K562 (cell line): ENCODE data around the gene CLIP2.

Experiments used
- CBX2 ChIP-seq: fragments of 200-600 bp; sonication (generic); IDR thresholded peaks from one replicate; pipeline ENCODE4 v1.6.1; 2012; ENCODE audit warnings: mild to moderate bottlenecking, low read length, inconsistent platforms; ENCODE audit not compliant: insufficient read depth, poor library complexity, severe bottlenecking
- EGR1 ChIP-seq: fragments of 450-650 bp; conservative IDR thresholded peaks from 2 replicates; pipeline ENCODE4 v1.6.1; 2017; ENCODE audit warnings: mild to moderate bottlenecking
- ELF4 ChIP-seq: fragments of 450-650 bp; formaldehyde crosslinking; IDR thresholded peaks from 2 replicates; pipeline ENCODE4 v1.4.0; 2022; ENCODE audit warnings: missing genetic modification characterization
- FOS ChIP-seq: IDR thresholded peaks from 3 replicates; pipeline ENCODE4 v1.6.1; 2011; ENCODE audit not compliant: insufficient read length; ENCODE audit errors: extremely low read depth
- HNRNPLL ChIP-seq: fragments of 200-400 bp; formaldehyde crosslinking; IDR thresholded peaks from 2 replicates; pipeline ENCODE4 v1.6.1; 2017; ENCODE audit warnings: low read length, low read depth, mild to moderate bottlenecking; ENCODE audit not compliant: poor library complexity, severe bottlenecking
- ZBTB8A ChIP-seq: fragments of 450-650 bp; IDR thresholded peaks from 2 replicates; pipeline ENCODE4 v1.6.1; 2018; ENCODE audit warnings: mild to moderate bottlenecking, moderate library complexity; ENCODE audit not compliant: partially characterized antibody
- ZNF24 ChIP-seq: fragments of 450-650 bp; IDR thresholded peaks from 2 replicates; pipeline ENCODE4 v1.6.1; 2016
- ZNF707 ChIP-seq: fragments of 250-450 bp; sonication (Bioruptor Pico); conservative IDR thresholded peaks from 2 replicates; pipeline ENCODE4 v1.8.0; 2022; ENCODE audit warnings: inconsistent platforms, mild to moderate bottlenecking, moderate library complexity
- TF ChIP-seq, protein P1 (sequence below), 3 experiments: IDR thresholded peaks in 2 of 3; conservative IDR thresholded peaks in 1 of 3; 2 replicates each; pipeline ENCODE4 v1.5.1; 2011 to 2012; ENCODE audit warnings: low read length in 3 of 3, mild to moderate bottlenecking in 3 of 3, control low read depth in 2 of 3, improper control_type of control experiment in 1 of 3, inconsistent platforms in 1 of 3, low read depth in 1 of 3, mixed read lengths in 1 of 3, moderate library complexity in 1 of 3; ENCODE audit not compliant: insufficient read depth in 2 of 3
- TF ChIP-seq, protein P2 (sequence below): IDR thresholded peaks from 2 replicates; pipeline ENCODE4 v1.6.1; 2012; ENCODE audit warnings: low read depth, low read length, improper control_type of control experiment, borderline replicate concordance
- TF ChIP-seq, protein P3 (sequence below): fragments of 200-800 bp; sonication (Bioruptor generic); IDR thresholded peaks from 2 replicates; pipeline ENCODE4 v1.6.1; 2017; ENCODE audit warnings: missing genetic modification characterization, missing compliant biosample characterization

DNA sequence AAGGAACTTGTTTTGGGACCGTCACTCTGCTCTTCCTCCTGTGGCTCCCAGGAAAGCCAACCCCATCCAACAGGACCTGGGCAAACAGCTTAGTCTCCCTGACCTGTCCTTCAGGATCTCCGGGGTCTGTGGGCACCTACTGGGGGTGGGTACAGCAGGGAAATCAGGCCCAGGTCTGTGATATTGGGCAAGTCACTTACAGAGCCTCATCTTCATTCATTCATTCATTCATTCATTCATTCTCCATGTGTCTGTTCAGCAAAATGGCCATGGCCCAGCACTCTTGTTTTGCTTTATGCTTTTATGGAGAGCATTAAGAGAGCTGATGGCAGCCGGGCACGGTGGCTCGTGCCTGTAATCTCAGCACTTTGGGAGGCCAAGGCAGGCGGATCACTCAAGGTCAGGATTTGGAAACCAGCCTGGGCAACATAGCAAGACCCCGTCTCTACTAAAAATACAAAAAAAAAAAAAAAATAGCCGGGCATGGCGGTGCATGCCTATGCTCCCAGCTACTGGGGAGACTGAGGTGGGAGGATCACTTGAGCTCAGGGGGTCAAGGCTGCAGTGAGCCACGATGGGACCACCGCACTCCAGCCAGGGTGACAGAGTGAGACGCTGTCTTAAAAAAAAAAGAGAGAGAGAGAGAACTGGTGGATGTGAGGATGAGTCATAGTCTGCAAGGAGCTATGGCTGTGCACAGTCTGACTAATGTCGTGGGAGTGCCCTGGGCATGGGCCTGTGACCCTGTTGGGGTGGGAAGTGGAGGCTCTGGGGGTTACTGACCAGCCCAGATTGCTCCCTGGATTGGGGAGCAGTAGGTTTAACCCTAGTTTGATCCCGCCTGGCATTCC is 54.3 kb downstream of the CLIP2 start:
- TF ChIP-seq HNRNPLL (no peak), ZNF24 (peak; percentile 96), ELF4 (CRISPR knock-in tag) (no peak), FOS (peak; percentile 54), ZNF707 (CRISPR knock-in tag) (no peak), ZBTB8A (no peak), EGR1 (peak; percentile 60), CBX2 (no peak)
- TF ChIP-seq, protein P1, sequence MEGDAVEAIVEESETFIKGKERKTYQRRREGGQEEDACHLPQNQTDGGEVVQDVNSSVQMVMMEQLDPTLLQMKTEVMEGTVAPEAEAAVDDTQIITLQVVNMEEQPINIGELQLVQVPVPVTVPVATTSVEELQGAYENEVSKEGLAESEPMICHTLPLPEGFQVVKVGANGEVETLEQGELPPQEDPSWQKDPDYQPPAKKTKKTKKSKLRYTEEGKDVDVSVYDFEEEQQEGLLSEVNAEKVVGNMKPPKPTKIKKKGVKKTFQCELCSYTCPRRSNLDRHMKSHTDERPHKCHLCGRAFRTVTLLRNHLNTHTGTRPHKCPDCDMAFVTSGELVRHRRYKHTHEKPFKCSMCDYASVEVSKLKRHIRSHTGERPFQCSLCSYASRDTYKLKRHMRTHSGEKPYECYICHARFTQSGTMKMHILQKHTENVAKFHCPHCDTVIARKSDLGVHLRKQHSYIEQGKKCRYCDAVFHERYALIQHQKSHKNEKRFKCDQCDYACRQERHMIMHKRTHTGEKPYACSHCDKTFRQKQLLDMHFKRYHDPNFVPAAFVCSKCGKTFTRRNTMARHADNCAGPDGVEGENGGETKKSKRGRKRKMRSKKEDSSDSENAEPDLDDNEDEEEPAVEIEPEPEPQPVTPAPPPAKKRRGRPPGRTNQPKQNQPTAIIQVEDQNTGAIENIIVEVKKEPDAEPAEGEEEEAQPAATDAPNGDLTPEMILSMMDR (IDR thresholded peaks at IDR 0.05 in 2 of 3, conservative IDR thresholded peaks at IDR 0.05 in 1 of 3; ENCODE audit: insufficient read depth in 2 of 3, low read depth in 1 of 3, low read length in 3 of 3), result no peak
- TF ChIP-seq, protein P2, sequence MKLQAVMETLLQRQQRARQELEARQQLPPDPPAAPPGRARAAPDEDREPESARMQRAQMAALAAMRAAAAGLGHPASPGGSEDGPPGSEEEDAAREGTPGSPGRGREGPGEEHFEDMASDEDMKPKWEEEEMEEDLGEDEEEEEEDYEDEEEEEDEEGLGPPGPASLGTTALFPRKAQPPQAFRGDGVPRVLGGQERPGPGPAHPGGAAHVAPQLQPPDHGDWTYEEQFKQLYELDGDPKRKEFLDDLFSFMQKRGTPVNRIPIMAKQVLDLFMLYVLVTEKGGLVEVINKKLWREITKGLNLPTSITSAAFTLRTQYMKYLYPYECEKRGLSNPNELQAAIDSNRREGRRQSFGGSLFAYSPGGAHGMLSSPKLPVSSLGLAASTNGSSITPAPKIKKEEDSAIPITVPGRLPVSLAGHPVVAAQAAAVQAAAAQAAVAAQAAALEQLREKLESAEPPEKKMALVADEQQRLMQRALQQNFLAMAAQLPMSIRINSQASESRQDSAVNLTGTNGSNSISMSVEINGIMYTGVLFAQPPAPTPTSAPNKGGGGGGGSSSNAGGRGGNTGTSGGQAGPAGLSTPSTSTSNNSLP, result no peak
- TF ChIP-seq, protein P3, sequence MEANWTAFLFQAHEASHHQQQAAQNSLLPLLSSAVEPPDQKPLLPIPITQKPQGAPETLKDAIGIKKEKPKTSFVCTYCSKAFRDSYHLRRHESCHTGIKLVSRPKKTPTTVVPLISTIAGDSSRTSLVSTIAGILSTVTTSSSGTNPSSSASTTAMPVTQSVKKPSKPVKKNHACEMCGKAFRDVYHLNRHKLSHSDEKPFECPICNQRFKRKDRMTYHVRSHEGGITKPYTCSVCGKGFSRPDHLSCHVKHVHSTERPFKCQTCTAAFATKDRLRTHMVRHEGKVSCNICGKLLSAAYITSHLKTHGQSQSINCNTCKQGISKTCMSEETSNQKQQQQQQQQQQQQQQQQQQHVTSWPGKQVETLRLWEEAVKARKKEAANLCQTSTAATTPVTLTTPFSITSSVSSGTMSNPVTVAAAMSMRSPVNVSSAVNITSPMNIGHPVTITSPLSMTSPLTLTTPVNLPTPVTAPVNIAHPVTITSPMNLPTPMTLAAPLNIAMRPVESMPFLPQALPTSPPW (CRISPR knock-in tag), result peak; percentile 31; the same call in 1 of the 2 replicates
